Caco-2 (cell line): ENCODE results near the gene PPP1R12A. TPM values are rescaled to one million over a fixed set of nuclear protein-coding genes. Genes with fewer than 3 reads are reported as not detected.

Source experiments
- BruUV-seq: library from RNA; stranded (reverse); fragments of 400-500 nt; replicated peaks from 2 replicates; lab custom pipeline; 2021; lab: Mats Ljungman, UMichigan
- CTCF ChIA-PET: fragments of 300-600 bp; sonication (Branson Sonifier 250); formaldehyde crosslinking; loops from one replicate; lab custom pipeline; 2022; ENCODE audit warnings: antibody characterized with exemption; lab: Charles Lee
- POLR2A ChIA-PET: fragments of 300-600 bp; sonication (Branson Sonifier 250); formaldehyde crosslinking; loops from one replicate; lab custom pipeline; 2022; ENCODE audit warnings: antibody characterized with exemption; lab: Charles Lee
- DNase-seq, 2 experiments: peaks; one replicate each; pipeline versions ENCODE4 v3.0.0 to v3.0.0-alpha.2; 2020 to 2022
- H3K27me3 ChIP-seq: replicated peaks from 2 replicates; pipeline ENCODE4 v1.6.0; 2011; ENCODE audit warnings: low read length; ENCODE audit not compliant: control insufficient read depth, insufficient read depth
- H3K36me3 ChIP-seq: 2 replicates; pipeline ENCODE4 v1.5.1; 2011; ENCODE audit warnings: low read length; ENCODE audit not compliant: control insufficient read depth, insufficient read depth
- H3K4me1 ChIP-seq: fragments of 250-450 bp; sonication (Bioruptor Pico); 2 replicates; pipeline ENCODE4 v1.5.1; 2020; ENCODE audit warnings: mild to moderate bottlenecking
- H3K4me3 ChIP-seq: 2 replicates; pipeline ENCODE4 v1.5.1; 2011; ENCODE audit warnings: low read depth, mild to moderate bottlenecking, control low read depth, low read length
- H3K9me3 ChIP-seq: fragments of 250-450 bp; sonication (Bioruptor Pico); 2 replicates; pipeline ENCODE4 v1.5.1; 2020; ENCODE audit warnings: mild to moderate bottlenecking, moderate library complexity
- H3K27ac Mint-ChIP-seq: one replicate; pipeline ENCODE4 v1.8.0; 2022; ENCODE audit warnings: mixed read lengths; ENCODE audit not compliant: unreplicated experiment
- H3K27me3 Mint-ChIP-seq: one replicate; pipeline ENCODE4 v1.8.0; 2022; ENCODE audit warnings: mixed read lengths; ENCODE audit not compliant: insufficient read depth, unreplicated experiment
- H3K36me3 Mint-ChIP-seq: one replicate; pipeline ENCODE4 v1.8.0; 2022; ENCODE audit warnings: mild to moderate bottlenecking, mixed read lengths; ENCODE audit not compliant: insufficient read depth, unreplicated experiment
- H3K4me1 Mint-ChIP-seq: one replicate; pipeline ENCODE4 v1.8.0; 2022; ENCODE audit warnings: low read depth, mixed read lengths; ENCODE audit not compliant: unreplicated experiment
- H3K4me3 Mint-ChIP-seq: one replicate; pipeline ENCODE4 v1.8.0; 2022; ENCODE audit warnings: mild to moderate bottlenecking, moderate library complexity, mixed read lengths; ENCODE audit not compliant: unreplicated experiment
- H3K9me3 Mint-ChIP-seq: one replicate; pipeline ENCODE4 v1.8.0; 2022; ENCODE audit warnings: mixed read lengths; ENCODE audit not compliant: unreplicated experiment
- CTCF ChIP-seq, 2 experiments: fragments of 200-600 bp in 1 of 2; IDR thresholded peaks; 1 replicate in 1 of 2; 2 replicates in 1 of 2; pipeline versions ENCODE4 v1.5.1 to v1.8.0; 2011 to 2022; ENCODE audit warnings: antibody characterized with exemption in 1 of 2, control low read depth in 1 of 2, inconsistent platforms in 1 of 2, low read depth in 1 of 2, low read length in 1 of 2, mild to moderate bottlenecking in 1 of 2, moderate library complexity in 1 of 2; ENCODE audit not compliant: insufficient read depth in 1 of 2, severe bottlenecking in 1 of 2, unreplicated experiment in 1 of 2
- intact Hi-C: fragments of 100-400 bp; cut with micrococcal nuclease; formaldehyde crosslinking; loops from one replicate; pipeline ENCODE4 v1.10.0; 2022; ENCODE audit not compliant: unreplicated experiment
- total RNA-seq: library from RNA; stranded (reverse); gene quantifications from 2 replicates; pipeline ENCODE4 v1.2.3, GENCODE V29; 2022

Gene PPP1R12A
- total RNA-seq, 1 experiment from 2014 or later, result 62.5 TPM

GRCh38 chr12:79873201-79873600, 61.7 kb downstream of the PPP1R12A start:
- Mint-ChIP-seq H3K9me3 (no peaks in the 10 kb centered on the region), H3K36me3 (peaks cover 22% of the 10 kb centered on the region), H3K4me3 (no peak overlapping the region), H3K27ac (no peak overlapping the region), H3K27me3 (no peaks in the 10 kb centered on the region), H3K4me1 (no peaks in the 10 kb centered on the region)
- Histone ChIP-seq H3K36me3 (no peaks in the 10 kb centered on the region), H3K4me1 (no peaks in the 10 kb centered on the region), H3K27me3 (no peaks in the 10 kb centered on the region), H3K9me3 (no peaks in the 10 kb centered on the region), H3K4me3 (no peak overlapping the region)
- intact Hi-C loops, result no loop called here
- TF ChIP-seq CTCF (IDR thresholded peaks at IDR 0.05; ENCODE audit: insufficient read depth in 1 of 2, low read depth in 1 of 2, low read length in 1 of 2, severe bottlenecking in 1 of 2, unreplicated experiment in 1 of 2), result no peak
- no TSS peak for BruUV-seq
- ChIA-PET POLR2A (no interaction called here), CTCF (no interaction called here)
- no peak for DNase-seq

- no peaks in the 10 kb centered on the region for H3K9me3 Mint-ChIP-seq
- no peaks in the 10 kb centered on the region for H3K4me1 ChIP-seq
- H3K27me3 Mint-ChIP-seq, result no peaks in the 10 kb centered on the region
- no peaks in the 10 kb centered on the region for H3K9me3 ChIP-seq
- BruUV-seq, result TSS peak; percentile 9
- H3K36me3 Mint-ChIP-seq, result peaks cover 22% of the 10 kb centered on the region
- no peaks in the 10 kb centered on the region for H3K27me3 ChIP-seq
- POLR2A ChIA-PET, result no interaction called here
- no peak overlapping the region for H3K27ac Mint-ChIP-seq
- H3K4me3 ChIP-seq, result no peak overlapping the region
- CTCF ChIA-PET, result no interaction called here
- intact Hi-C loops, result no loop called here
- no peak for DNase-seq
- no peaks in the 10 kb centered on the region for H3K4me1 Mint-ChIP-seq
- TF ChIP-seq CTCF (IDR thresholded peaks at IDR 0.05; ENCODE audit: insufficient read depth in 1 of 2, low read depth in 1 of 2, low read length in 1 of 2, severe bottlenecking in 1 of 2, unreplicated experiment in 1 of 2), result no peak
- no peaks in the 10 kb centered on the region for H3K36me3 ChIP-seq
- no peak overlapping the region for H3K4me3 Mint-ChIP-seq
These were observed 63.3 kb downstream of the PPP1R12A start for GRCh38 chr12:79871621-79872020.

GRCh38 chr12:79870916-79871315, 64.0 kb downstream of the PPP1R12A start:
- no peak for TF ChIP-seq CTCF (IDR thresholded peaks at IDR 0.05; ENCODE audit: insufficient read depth in 1 of 2, low read depth in 1 of 2, low read length in 1 of 2, severe bottlenecking in 1 of 2, unreplicated experiment in 1 of 2)
- Mint-ChIP-seq H3K27me3 (no peaks in the 10 kb centered on the region), H3K27ac (no peak overlapping the region), H3K4me1 (peaks cover 2% of the 10 kb centered on the region), H3K36me3 (peaks cover 23% of the 10 kb centered on the region), H3K9me3 (no peaks in the 10 kb centered on the region), H3K4me3 (no peak overlapping the region)
- Histone ChIP-seq H3K4me1 (no peaks in the 10 kb centered on the region), H3K27me3 (no peaks in the 10 kb centered on the region), H3K4me3 (no peak overlapping the region), H3K9me3 (no peaks in the 10 kb centered on the region), H3K36me3 (no peaks in the 10 kb centered on the region)
- ChIA-PET CTCF (no interaction called here), POLR2A (no interaction called here)
- no TSS peak for BruUV-seq
- intact Hi-C loops, result no loop called here
- no peak for DNase-seq
